GM12865 (cell line): ENCODE data around the gene OR13A1.
"Not testable (repeated sequence)": the region's sequence is repeated elsewhere in the genome, so short reads cannot be mapped to it uniquely, and the experiment has no call there.

Experiments
- DNase-seq: peaks from one replicate; pipeline ENCODE4 v3.0.0; 2010; ENCODE audit warnings: low read depth
- H3K4me3 ChIP-seq: 2 replicates; pipeline ENCODE4 v1.5.1; 2011; ENCODE audit warnings: mild to moderate bottlenecking, low read depth, low read length, control low read depth
- TF ChIP-seq, protein P1 (sequence below): IDR thresholded peaks from 2 replicates; pipeline ENCODE4 v1.5.1; 2011; ENCODE audit warnings: low read length, control low read depth, low read depth, inconsistent platforms; ENCODE audit not compliant: insufficient read depth; ENCODE audit errors: missing control alignments

OR13A1 gene

DNA sequence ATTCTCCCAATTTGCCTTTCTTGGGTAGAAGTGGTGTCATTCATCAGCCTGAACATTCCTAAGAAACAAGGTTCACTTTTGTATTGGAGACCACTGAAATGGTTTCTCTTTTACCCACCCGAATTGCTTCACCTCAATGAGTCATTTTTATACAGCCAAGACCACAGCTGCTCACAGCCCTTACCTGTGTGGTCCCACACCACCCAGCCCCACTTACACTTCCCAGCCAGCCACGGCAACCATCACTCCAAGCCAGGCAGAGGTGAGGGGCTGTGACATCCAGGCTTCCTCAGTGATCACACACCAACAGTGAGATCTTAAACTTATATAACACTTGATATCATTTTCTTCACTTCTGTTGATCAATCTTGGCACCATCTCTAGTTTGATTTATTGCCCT is 20.7 kb downstream of the OR13A1 start:
- TF ChIP-seq, protein P1, sequence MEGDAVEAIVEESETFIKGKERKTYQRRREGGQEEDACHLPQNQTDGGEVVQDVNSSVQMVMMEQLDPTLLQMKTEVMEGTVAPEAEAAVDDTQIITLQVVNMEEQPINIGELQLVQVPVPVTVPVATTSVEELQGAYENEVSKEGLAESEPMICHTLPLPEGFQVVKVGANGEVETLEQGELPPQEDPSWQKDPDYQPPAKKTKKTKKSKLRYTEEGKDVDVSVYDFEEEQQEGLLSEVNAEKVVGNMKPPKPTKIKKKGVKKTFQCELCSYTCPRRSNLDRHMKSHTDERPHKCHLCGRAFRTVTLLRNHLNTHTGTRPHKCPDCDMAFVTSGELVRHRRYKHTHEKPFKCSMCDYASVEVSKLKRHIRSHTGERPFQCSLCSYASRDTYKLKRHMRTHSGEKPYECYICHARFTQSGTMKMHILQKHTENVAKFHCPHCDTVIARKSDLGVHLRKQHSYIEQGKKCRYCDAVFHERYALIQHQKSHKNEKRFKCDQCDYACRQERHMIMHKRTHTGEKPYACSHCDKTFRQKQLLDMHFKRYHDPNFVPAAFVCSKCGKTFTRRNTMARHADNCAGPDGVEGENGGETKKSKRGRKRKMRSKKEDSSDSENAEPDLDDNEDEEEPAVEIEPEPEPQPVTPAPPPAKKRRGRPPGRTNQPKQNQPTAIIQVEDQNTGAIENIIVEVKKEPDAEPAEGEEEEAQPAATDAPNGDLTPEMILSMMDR = no peak
- DNase-seq = no peak
- no peak overlapping the region for H3K4me3 ChIP-seq

GRCh38 chr10:45286980-45287379 is 28.4 kb downstream of the OR13A1 start:
- no peak overlapping the region for H3K4me3 ChIP-seq
- no peak for DNase-seq
- TF ChIP-seq, protein P1 = no peak

- DNase-seq = no peak
- TF ChIP-seq, protein P1 = no peak
- no peak overlapping the region for H3K4me3 ChIP-seq
Observed at GRCh38 chr10:45282061-45282460, 33.3 kb downstream of the OR13A1 start.

GRCh38 chr10:45280113-45280760 is 35.2 kb downstream of the OR13A1 start:
- no peak for DNase-seq
- TF ChIP-seq, protein P1 = no peak

DNA sequence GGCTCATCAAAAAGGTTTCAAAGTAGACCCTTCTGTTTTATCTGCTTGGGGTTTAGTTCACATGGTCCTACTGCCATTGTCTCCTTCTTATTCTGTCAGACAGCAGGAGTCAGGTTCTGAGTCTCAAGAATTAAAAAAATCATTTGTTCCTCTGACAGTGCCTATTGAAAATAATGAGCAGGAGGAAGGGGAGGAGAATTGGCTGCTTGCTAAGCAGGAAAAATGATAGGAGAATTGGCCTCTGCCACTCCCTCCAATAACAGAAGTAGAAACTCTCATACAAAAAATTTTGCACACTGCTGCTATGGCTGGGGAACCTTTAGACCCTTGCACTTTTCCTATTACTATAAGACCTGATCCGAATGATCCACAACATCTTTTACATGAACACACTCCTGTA is 35.7 kb downstream of the OR13A1 start:
- TF ChIP-seq, protein P1 = no peak

More at GRCh38 chr10:45280113-45280760, 35.2 kb downstream of the OR13A1 start:
- H3K4me3 ChIP-seq = no peak overlapping the region

GRCh38 chr10:45278860-45279498 is 36.4 kb downstream of the OR13A1 start:
- TF ChIP-seq, protein P1 = no peak
- H3K4me3 ChIP-seq = no peak overlapping the region
- DNase-seq = no peak

More for the DNA sequence above, 35.7 kb downstream of the OR13A1 start:
- no peak overlapping the region for H3K4me3 ChIP-seq
- no peak for DNase-seq

DNA sequence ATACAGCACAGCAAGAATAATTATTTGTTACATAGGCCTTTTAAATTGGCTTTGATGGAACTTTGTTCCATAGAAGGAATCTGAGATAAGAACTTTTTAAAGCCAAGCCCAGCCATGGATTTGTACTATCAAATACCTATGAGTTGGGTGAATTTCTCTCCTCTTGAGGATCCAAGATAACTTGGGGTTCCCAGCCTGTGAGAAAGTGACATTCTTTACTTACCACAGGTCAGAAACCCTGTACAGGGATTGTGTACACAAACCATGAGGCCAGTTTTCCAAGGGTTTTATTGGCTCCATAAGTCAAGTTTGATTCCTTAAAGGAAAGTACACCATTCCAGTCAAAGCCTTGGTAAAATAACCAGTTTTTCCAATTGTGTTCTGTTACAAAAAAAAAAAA is 39.3 kb downstream of the OR13A1 start:
- not testable (repeated sequence) for DNase-seq, H3K4me3 ChIP-seq
